Measurements from ENCODE around the gene C1QB. TPM values are rescaled to one million over a fixed set of nuclear protein-coding genes. Genes with fewer than 3 reads are reported as not detected.
A peak's percentile ranks its signal among the peaks of the same experiment; 100 is the strongest.

C1QB gene
- total and polyA plus RNA-seq, 9 of the 15 experiments (the other 6 are each of a cell fraction or from before 2014, with no cell fraction given) = 0.55 TPM; not detected in 8

DNA sequence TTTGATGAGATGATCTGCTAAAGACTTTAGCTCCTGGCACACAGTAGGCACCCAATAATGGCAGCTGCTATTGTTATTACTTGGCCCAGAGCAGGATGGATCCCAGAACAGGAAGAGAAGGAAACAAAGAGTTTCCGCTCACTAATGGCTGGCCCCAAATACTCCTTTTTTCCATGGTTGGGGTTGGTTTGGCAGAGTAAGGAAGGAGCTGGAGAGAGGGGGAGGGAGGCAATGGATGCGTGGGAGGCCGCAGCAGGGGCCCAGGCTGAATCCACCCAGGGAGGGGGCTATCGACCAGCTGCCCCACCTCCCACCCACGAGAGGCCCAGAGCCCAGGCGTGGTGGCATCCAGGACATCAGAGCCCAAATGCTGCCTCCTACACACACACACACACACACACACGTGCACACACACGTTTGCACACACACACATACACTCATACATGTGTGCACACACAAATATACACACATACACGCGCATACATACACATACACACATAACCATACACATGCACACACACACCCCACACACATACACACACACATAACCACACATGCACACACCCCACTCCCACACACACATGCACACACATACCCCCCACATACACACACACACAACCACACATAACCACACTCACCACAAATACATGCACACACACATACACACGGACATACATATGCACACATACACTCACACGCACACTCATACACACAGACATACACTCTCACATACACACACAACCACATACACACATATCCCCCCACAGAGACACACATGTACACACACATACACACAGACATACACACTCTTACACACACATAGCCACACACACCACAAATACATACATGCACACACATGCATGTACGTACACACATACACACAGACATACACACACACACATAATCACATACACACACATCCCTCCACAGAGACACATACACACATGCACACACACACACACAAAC is 25.2 kb downstream of the C1QB start (continued):
- TF ChIP-seq, protein P1, sequence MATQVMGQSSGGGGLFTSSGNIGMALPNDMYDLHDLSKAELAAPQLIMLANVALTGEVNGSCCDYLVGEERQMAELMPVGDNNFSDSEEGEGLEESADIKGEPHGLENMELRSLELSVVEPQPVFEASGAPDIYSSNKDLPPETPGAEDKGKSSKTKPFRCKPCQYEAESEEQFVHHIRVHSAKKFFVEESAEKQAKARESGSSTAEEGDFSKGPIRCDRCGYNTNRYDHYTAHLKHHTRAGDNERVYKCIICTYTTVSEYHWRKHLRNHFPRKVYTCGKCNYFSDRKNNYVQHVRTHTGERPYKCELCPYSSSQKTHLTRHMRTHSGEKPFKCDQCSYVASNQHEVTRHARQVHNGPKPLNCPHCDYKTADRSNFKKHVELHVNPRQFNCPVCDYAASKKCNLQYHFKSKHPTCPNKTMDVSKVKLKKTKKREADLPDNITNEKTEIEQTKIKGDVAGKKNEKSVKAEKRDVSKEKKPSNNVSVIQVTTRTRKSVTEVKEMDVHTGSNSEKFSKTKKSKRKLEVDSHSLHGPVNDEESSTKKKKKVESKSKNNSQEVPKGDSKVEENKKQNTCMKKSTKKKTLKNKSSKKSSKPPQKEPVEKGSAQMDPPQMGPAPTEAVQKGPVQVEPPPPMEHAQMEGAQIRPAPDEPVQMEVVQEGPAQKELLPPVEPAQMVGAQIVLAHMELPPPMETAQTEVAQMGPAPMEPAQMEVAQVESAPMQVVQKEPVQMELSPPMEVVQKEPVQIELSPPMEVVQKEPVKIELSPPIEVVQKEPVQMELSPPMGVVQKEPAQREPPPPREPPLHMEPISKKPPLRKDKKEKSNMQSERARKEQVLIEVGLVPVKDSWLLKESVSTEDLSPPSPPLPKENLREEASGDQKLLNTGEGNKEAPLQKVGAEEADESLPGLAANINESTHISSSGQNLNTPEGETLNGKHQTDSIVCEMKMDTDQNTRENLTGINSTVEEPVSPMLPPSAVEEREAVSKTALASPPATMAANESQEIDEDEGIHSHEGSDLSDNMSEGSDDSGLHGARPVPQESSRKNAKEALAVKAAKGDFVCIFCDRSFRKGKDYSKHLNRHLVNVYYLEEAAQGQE (IDR thresholded peaks at IDR 0.05; ENCODE audit: borderline replicate concordance) = no peak
- TF ChIP-seq, protein P1 (CRISPR knock-in tag; IDR thresholded peaks at IDR 0.05; ENCODE audit: low read depth) = no peak
- TF ChIP-seq EGR1 (conservative IDR thresholded peaks at IDR 0.05) = peak; percentile 32; the same call in 1 of the 2 replicates
- TF ChIP-seq RBM14 (IDR thresholded peaks at IDR 0.05; ENCODE audit: borderline replicate concordance, insufficient read depth, low read depth, low read length) = no peak
- TF ChIP-seq, protein P2, sequence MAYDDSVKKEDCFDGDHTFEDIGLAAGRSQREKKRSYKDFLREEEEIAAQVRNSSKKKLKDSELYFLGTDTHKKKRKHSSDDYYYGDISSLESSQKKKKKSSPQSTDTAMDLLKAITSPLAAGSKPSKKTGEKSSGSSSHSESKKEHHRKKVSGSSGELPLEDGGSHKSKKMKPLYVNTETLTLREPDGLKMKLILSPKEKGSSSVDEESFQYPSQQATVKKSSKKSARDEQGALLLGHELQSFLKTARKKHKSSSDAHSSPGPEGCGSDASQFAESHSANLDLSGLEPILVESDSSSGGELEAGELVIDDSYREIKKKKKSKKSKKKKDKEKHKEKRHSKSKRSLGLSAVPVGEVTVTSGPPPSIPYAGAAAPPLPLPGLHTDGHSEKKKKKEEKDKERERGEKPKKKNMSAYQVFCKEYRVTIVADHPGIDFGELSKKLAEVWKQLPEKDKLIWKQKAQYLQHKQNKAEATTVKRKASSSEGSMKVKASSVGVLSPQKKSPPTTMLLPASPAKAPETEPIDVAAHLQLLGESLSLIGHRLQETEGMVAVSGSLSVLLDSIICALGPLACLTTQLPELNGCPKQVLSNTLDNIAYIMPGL (CRISPR knock-in tag; IDR thresholded peaks at IDR 0.05) = no peak
- 0 out of 2 replicates have a peak, but pooled peaks have one; percentile 8 for TF ChIP-seq MYBL2 (IDR thresholded peaks at IDR 0.05; ENCODE audit: low read depth)
- TF ChIP-seq MYBL2 (CRISPR knock-in tag; IDR thresholded peaks at IDR 0.05; ENCODE audit: borderline replicate concordance) = no peak
- TF ChIP-seq, protein P3, sequence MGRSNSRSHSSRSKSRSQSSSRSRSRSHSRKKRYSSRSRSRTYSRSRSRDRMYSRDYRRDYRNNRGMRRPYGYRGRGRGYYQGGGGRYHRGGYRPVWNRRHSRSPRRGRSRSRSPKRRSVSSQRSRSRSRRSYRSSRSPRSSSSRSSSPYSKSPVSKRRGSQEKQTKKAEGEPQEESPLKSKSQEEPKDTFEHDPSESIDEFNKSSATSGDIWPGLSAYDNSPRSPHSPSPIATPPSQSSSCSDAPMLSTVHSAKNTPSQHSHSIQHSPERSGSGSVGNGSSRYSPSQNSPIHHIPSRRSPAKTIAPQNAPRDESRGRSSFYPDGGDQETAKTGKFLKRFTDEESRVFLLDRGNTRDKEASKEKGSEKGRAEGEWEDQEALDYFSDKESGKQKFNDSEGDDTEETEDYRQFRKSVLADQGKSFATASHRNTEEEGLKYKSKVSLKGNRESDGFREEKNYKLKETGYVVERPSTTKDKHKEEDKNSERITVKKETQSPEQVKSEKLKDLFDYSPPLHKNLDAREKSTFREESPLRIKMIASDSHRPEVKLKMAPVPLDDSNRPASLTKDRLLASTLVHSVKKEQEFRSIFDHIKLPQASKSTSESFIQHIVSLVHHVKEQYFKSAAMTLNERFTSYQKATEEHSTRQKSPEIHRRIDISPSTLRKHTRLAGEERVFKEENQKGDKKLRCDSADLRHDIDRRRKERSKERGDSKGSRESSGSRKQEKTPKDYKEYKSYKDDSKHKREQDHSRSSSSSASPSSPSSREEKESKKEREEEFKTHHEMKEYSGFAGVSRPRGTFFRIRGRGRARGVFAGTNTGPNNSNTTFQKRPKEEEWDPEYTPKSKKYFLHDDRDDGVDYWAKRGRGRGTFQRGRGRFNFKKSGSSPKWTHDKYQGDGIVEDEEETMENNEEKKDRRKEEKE (IDR thresholded peaks at IDR 0.05; ENCODE audit: borderline replicate concordance in 1 of 2, control insufficient read depth in 1 of 2, low read depth in 2 of 2, low read length in 1 of 2) = 0 out of 4 replicates have a peak, but pooled peaks of 1 of the 2 experiments have one; percentile 40
- TF ChIP-seq MYC (IDR thresholded peaks at IDR 0.05; ENCODE audit: low read depth, low read length) = no peak
- TF ChIP-seq MYC (CRISPR knock-in tag; IDR thresholded peaks at IDR 0.05; ENCODE audit: borderline replicate concordance, low read depth) = no peak

Data from K562 (cell line).